CD4-positive, alpha-beta T cell (primary cell): Measurements from ENCODE around the gene CRIM1. TPM values are rescaled to one million over a fixed set of nuclear protein-coding genes. Genes with fewer than 3 reads are reported as not detected.

ENCODE experiments used
- ATAC-seq: fragments of 200-7000 bp; cut with Tn5 transposase; one replicate; pipeline ENCODE4 v1.10.0; 2022; ENCODE audit warnings: mild to moderate bottlenecking; ENCODE audit not compliant: poor library complexity
- CTCF ChIA-PET: fragments of 350-600 bp; sonication (Branson Sonifier 250); formaldehyde crosslinking; loops from one replicate; lab custom pipeline; 2021; ENCODE audit warnings: antibody characterized with exemption, inconsistent platforms; lab: Charles Lee
- POLR2A ChIA-PET: fragments of 350-600 bp; sonication (Branson Sonifier 250); formaldehyde crosslinking; loops from one replicate; lab custom pipeline; 2021; ENCODE audit warnings: antibody characterized with exemption, inconsistent platforms; lab: Charles Lee
- DNase-seq, 14 experiments: peaks; one replicate each; pipeline ENCODE4 v3.0.0-alpha.2; 2013 to 2020; ENCODE audit warnings: mixed read lengths in 2 of 14
- H3K27ac ChIP-seq, 2 donors: one replicate each; pipeline versions ENCODE4 v1.5.1 to v1.7.0; 2013; ENCODE audit warnings: low read length in 2 of 2, low read depth in 1 of 2, mild to moderate bottlenecking in 1 of 2
- H3K27me3 ChIP-seq, 2 experiments: 1 replicate in 1 of 2; 2 replicates in 1 of 2; pipeline versions ENCODE4 v1.6.1 to v1.7.0; 2013; ENCODE audit warnings: low read length in 2 of 2, control low read depth in 1 of 2, mild to moderate bottlenecking in 1 of 2, moderate library complexity in 1 of 2; ENCODE audit not compliant: insufficient read depth in 2 of 2, control insufficient read depth in 1 of 2
- H3K36me3 ChIP-seq: one replicate; pipeline ENCODE4 v1.6.1; 2013; ENCODE audit warnings: low read length, control low read depth; ENCODE audit not compliant: insufficient read depth
- H3K4me1 ChIP-seq: one replicate; pipeline ENCODE4 v1.6.1; 2013; ENCODE audit warnings: low read length, control low read depth; ENCODE audit not compliant: insufficient read depth
- H3K4me3 ChIP-seq: one replicate; pipeline ENCODE4 v1.5.1; 2013; ENCODE audit warnings: mild to moderate bottlenecking, low read length, moderate library complexity
- H3K9me3 ChIP-seq, 2 experiments: 1 replicate in 1 of 2; 2 replicates in 1 of 2; pipeline versions ENCODE4 v1.6.1 to v1.7.0; 2013; ENCODE audit warnings: low read length in 2 of 2, mild to moderate bottlenecking in 2 of 2, control low read depth in 1 of 2, moderate library complexity in 1 of 2; ENCODE audit not compliant: control insufficient read depth in 1 of 2, insufficient read depth in 1 of 2
- H3K27ac Mint-ChIP-seq: one replicate; pipeline ENCODE4 v1.8.0; 2020; ENCODE audit warnings: mixed read lengths
- H3K27me3 Mint-ChIP-seq: one replicate; pipeline ENCODE4 v1.8.0; 2021; ENCODE audit warnings: mixed read lengths
- H3K36me3 Mint-ChIP-seq: one replicate; pipeline ENCODE4 v1.8.0; 2021; ENCODE audit warnings: low read depth, mixed read lengths
- H3K4me1 Mint-ChIP-seq: one replicate; pipeline ENCODE4 v1.8.0; 2021; ENCODE audit warnings: low read depth, mixed read lengths
- H3K4me3 Mint-ChIP-seq: one replicate; pipeline ENCODE4 v1.8.0; 2020; ENCODE audit warnings: mild to moderate bottlenecking, mixed read lengths
- H3K9me3 Mint-ChIP-seq: one replicate; pipeline ENCODE4 v1.8.0; 2020; ENCODE audit warnings: mixed read lengths
- CTCF ChIP-seq: fragments of 200-600 bp; IDR thresholded peaks from one replicate; pipeline ENCODE4 v1.8.0; 2022; ENCODE audit warnings: antibody characterized with exemption, mild to moderate bottlenecking
- intact Hi-C, 2 experiments: fragments of 100-400 bp; cut with DNase I in 1 of 2; cut with micrococcal nuclease in 1 of 2; formaldehyde crosslinking; loops; one replicate each; pipeline versions ENCODE4 v1.15.1 to v1.9.0; 2023 to 2025; cut with DNase I, micrococcal nuclease
- total RNA-seq, 174 experiments: library from RNA in 2 of 174; stranded (reverse) in 2 of 174; gene quantifications; one replicate each; pipeline ENCODE4 v1.2.3 and lab custom pipeline; 2021 to 2026

CRIM1 gene
- total RNA-seq, 2 experiments from 2014 or later: 1.1 to 1.7 TPM

GRCh38 chr2:36389577-36389976 is 34.0 kb downstream of the CRIM1 start:
- Mint-ChIP-seq H3K4me1 (peaks cover 10% of the 10 kb centered on the region), H3K27ac (no peak overlapping the region), H3K4me3 (no peak overlapping the region), H3K36me3 (no peaks in the 10 kb centered on the region), H3K9me3 (no peaks in the 10 kb centered on the region), H3K27me3 (no peaks in the 10 kb centered on the region)
- Histone ChIP-seq H3K4me1 (no peaks in the 10 kb centered on the region), H3K4me3 (no peak overlapping the region), H3K27me3 (no peaks in the 10 kb centered on the region), H3K27ac (no peak overlapping the region), H3K36me3 (no peaks in the 10 kb centered on the region), H3K9me3 (no peaks in the 10 kb centered on the region)
- CTCF ChIA-PET: no interaction called here
- intact Hi-C loops: no loop called here
- DNase-seq (no peak), ATAC-seq (no peak)
- POLR2A ChIA-PET: no interaction called here
- no peak for TF ChIP-seq CTCF

GRCh38 chr2:36392571-36393255 is 37.1 kb downstream of the CRIM1 start:
- H3K4me1 ChIP-seq: no peaks in the 10 kb centered on the region
- H3K9me3 ChIP-seq: no peaks in the 10 kb centered on the region
- Mint-ChIP-seq H3K36me3 (no peaks in the 10 kb centered on the region), H3K4me3 (no peak overlapping the region), H3K27ac (no peak overlapping the region), H3K27me3 (no peaks in the 10 kb centered on the region), H3K4me1 (peaks cover 3% of the 10 kb centered on the region), H3K9me3 (no peaks in the 10 kb centered on the region)
- intact Hi-C loops: no loop called here
- no peak for TF ChIP-seq CTCF
- ATAC-seq (no peak), DNase-seq (no peak)
- H3K4me3 ChIP-seq: no peak overlapping the region
- ChIA-PET CTCF (no interaction called here), POLR2A (no interaction called here)
- H3K27me3 ChIP-seq: no peaks in the 10 kb centered on the region
- H3K27ac ChIP-seq: no peak overlapping the region
- H3K36me3 ChIP-seq: no peaks in the 10 kb centered on the region

GRCh38 chr2:36393738-36394256 is 38.2 kb downstream of the CRIM1 start:
- ATAC-seq (no peak), DNase-seq (no peak)
- Mint-ChIP-seq H3K4me1 (no peaks in the 10 kb centered on the region), H3K36me3 (no peaks in the 10 kb centered on the region), H3K27me3 (no peaks in the 10 kb centered on the region), H3K4me3 (no peak overlapping the region), H3K27ac (no peak overlapping the region), H3K9me3 (no peaks in the 10 kb centered on the region)
- no peaks in the 10 kb centered on the region for H3K27me3 ChIP-seq
- ChIA-PET POLR2A (no interaction called here), CTCF (no interaction called here)
- H3K9me3 ChIP-seq: no peaks in the 10 kb centered on the region
- no peaks in the 10 kb centered on the region for H3K4me1 ChIP-seq
- no peak for TF ChIP-seq CTCF
- no peak overlapping the region for H3K4me3 ChIP-seq
- H3K36me3 ChIP-seq: no peaks in the 10 kb centered on the region
- no peak overlapping the region for H3K27ac ChIP-seq
- intact Hi-C loops: no loop called here
